GM18519 (cell line): ENCODE data around the gene ZNF497.
A peak's percentile ranks its signal among the peaks of the same experiment; 100 is the strongest.
"Not testable (repeated sequence)": the region's sequence is repeated elsewhere in the genome, so short reads cannot be mapped to it uniquely, and the experiment has no call there.

ENCODE experiments used
- ATAC-seq: cut with Tn5 transposase; IDR thresholded peaks from one replicate; pipeline ENCODE4 v1.9.1; 2021; ENCODE audit warnings: mild to moderate bottlenecking, moderate library complexity; ENCODE audit not compliant: unreplicated experiment, low FRiP score

Gene ZNF497

DNA sequence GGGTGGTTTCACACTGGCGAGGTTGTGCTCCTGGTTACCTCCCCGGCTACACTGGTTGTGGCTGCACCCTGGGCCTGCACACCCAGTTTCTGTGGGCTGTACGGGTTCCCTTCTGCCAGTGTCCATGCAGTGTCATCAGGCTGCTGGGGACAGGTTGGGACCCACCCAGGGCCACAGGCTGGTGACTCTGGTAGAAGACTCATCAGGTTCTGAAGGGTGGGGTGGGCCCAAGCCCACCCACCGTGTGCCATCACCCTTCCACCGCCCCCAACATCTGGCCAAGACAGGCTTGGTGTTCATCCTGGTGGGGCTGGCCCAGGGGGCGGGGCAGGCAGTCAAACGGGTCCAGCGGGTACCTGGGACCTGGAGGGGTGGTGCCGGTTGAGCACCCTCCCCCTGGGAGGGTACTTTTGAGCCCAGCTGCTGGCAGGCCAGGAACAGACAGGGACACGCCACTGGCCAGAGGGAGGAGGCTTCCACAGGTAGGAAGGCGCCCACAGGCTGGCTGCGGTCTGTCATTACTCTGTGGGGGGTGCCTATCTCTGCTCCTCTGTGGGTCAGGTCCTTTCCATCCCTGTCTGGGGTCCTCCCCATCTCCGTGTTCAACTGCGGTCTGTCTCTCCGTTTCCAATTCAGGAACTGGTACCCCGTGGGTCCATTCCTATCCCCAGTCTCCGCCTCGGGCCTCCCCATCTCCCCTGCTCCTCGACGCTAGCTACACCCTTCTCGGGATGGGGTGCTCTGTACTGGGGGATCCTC, 32.8 kb upstream of the ZNF497 start, which contains the start of gene RNF225:
Gene RNF225, plus strand, starts transcription at position 437 of the 759 bp plus-strand sequence. CDS start 434 bp downstream, outside the sequence.
- no peak for ATAC-seq

DNA sequence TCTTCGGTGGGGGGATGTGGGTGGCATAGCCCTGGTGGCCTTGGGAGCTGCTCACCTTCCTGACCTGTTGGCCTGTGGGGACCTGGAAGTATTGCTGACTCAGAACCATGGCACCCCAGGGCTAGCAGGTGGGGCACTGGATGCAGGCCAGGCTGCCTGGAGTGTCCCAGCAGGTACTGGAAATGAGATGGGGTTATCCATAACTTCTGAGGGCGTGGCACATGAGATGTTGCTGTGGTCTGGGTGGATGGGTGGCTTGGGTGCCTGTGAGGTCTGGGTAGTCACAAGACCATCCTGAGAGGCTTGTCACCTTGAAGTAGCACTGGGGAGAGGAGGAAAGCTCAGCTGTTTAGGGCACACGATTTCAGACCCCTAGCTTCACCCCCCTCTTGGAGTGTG, 32.3 kb upstream of the ZNF497 start:
- no peak for ATAC-seq

DNA sequence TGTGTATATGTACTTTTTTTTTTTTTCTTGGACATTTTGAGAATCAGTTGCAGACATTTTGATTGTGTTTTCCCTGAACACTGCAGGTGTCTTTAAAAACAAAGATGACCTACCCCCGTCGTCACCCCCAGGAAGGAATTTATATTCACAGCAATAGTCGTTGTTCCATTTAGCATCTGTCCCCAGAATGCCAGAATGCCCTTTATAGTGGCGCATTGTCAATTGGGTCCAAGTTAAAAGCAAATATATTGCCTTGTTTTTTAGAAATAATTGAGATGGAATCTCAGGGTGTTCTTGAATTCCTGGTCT, 31.1 kb upstream of the ZNF497 start:
- ATAC-seq: no peak

DNA sequence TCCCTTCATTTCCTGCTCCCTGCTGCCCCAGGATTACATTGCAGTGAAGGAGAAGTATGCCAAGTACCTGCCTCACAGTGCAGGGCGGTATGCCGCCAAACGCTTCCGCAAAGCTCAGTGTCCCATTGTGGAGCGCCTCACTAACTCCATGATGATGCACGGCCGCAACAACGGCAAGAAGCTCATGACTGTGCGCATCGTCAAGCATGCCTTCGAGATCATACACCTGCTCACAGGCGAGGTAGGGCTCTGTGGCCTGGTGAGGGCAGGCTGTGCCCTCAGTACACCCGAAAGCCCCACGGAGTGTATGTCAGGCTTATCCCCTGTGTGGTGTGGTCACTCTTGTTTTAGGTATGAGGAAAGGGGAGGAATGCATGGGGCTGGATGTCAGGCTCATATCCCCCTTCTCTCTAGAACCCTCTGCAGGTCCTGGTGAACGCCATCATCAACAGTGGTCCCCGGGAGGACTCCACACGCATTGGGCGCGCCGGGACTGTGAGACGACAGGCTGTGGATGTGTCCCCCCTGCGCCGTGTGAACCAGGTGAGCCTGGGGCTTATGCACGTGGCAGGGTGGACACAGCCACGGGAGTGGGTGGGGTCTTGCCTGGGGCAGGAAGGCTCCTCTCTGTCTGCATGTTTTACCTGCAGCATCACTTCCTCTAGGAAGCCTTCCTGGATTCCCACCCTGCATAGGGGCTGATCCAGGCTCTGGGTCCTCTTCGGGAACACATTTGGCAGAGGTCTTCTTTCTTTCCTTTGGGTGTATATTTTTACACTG, 30.6 kb upstream of the ZNF497 start:
- no peak for ATAC-seq

DNA sequence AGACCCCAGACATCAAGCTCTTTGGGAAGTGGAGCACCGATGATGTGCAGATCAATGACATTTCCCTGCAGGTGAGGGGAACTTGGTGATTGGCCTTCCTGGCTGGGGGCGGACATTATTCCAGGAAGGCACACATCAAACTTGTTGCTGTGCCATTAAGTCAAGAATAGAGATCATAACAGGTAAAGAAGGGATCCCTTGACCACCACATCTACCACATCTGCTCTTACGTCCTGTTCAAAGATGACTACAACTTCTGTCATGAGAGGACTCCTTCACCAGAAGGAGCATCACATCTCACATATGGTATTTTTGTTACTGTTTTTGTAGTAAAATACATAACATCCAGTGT, 25.6 kb upstream of the ZNF497 start:
- ATAC-seq: no peak

DNA sequence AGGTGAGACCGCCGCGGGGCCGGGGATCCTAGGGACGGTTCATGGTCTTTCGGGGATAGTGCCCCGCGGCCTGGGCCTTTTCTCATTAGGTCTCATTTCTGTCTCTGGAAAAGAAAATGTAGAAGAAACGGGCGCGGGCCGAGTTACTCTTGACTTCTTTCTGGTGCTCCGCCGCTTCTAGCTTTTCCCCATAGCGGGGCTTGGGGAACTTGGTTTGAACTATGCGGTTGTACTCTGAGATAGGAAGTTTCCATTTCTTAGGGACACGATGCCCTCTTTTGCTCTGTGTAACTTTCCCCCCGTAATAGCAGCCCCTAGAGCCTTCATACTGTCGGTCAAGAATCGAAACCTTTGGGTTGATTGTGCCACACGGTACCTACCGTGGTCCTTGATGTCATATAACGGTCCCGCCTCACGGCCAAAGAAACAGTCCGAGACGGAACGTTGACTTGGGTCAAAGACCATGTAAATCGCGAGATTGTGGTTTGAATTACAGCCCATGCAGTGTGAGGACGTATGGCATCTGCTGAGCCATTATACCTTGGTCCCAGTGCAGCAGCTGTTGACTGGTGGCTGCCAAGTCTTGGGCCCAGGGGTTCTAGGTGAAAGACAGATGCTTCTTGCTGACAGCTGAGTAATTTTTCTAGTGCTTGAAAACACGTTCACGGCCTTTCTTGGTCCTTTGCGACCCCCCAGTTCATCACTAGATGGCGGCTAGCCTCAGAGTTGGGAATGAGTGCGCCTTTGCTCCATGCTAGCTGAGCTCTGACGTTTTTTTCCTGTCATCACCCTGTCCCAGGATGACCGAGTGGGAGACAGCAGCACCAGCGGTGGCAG, 25.0 kb upstream of the ZNF497 start:
- ATAC-seq: no peak

DNA sequence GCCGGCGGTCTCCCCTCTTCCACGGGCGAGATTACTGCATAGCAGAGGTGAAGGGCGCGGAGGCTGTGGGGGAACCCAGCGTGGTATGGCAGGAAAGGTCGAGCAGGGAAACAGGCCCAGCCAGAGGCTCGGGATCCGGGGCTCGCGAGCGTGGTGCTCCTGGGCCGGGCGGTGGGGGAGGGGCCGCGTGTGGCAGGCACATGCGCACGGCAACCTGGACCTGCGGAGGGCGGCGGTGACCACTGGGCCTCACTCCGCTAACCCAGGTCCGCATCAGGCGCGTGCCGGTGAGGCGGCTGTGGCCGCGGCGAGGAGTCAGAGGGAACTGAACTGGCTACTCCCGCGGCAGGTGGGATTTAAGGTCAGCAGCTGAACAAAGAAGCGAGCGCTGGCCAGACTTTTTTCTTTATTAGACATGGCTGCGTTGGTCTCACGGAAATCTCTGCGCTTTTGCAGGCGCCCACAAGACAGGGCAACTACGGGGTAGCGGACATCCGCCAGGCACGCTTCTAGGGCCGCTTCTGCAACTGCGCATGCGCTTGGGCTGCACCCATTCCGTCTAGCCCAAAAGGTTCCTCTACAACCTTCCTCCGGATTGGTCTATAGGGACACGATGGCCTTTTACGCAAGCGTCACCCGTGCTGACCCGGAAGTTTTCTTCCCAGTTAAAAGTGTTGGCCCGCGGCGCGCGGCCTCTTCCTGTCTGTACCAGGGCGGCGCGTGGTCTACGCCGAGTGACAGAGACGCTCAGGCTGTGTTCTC, 24.2 kb upstream of the ZNF497 start, which contains the start of gene RPS5:
Gene RPS5, plus strand, starts transcription at position 694 of the 762 bp plus-strand sequence. CDS start 869 bp downstream, outside the sequence.
- ATAC-seq: peak; percentile 79

DNA sequence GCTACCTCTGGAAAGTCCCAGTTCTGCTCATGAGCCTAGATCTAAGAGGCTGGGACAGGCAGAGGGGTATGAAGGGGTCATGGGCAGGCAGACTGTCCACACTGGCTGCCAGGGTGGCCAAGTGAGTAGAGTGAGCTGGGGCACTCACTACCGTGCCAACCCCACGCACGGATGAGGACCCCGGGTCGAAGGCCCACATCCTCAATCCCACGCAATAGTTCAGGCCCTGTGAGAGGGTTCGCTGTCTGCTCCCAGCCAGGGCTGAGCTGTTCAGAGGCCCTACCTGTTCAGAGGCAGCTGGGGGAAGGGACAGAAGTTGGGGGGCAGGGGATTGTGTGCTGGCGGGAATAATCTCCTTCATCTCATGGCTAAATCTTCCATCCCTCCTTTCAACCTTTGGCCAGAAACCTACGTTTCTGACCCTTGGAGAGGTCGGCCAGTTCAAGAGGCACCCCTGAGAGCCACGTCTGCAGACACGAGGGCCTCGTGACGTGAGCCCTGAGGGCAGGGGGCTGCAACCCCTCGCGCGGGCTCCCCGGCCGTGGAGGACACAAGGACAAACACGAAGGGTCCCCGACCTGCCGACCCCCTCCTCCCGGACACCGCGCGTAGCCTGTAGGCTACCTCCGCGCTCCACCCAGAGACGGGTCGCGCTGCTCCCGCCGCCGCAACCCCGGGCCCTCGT, 23.5 kb upstream of the ZNF497 start:
- peak; percentile 10 for ATAC-seq

DNA sequence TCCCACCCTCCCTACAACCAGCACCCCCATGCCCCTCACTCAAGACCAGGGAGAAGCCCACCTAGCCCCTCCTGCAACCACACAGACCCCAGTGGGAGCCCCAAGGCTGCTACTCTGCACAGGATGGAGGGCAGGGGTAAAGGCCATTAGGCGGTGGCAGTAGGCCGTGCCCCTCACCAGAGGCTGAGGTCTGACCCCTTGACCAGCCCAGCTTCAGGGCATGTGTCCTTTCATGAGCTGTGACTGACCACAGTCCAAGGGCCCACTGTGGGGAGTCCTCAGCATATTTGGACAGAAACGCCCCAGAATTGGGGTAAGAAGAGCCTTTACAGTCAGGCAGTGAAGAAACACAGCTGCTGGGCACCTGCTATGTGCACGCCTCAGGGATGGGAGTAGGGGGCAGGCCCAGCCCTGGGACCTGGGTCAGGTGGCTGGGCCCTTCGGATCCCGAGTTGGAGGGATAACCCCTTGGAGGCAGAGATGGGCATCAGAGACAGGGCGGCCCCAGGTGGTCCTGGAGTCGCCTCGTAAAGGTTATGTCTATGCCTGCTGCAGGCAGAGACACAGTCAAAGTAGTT, 22.9 kb upstream of the ZNF497 start:
- ATAC-seq: no peak

DNA sequence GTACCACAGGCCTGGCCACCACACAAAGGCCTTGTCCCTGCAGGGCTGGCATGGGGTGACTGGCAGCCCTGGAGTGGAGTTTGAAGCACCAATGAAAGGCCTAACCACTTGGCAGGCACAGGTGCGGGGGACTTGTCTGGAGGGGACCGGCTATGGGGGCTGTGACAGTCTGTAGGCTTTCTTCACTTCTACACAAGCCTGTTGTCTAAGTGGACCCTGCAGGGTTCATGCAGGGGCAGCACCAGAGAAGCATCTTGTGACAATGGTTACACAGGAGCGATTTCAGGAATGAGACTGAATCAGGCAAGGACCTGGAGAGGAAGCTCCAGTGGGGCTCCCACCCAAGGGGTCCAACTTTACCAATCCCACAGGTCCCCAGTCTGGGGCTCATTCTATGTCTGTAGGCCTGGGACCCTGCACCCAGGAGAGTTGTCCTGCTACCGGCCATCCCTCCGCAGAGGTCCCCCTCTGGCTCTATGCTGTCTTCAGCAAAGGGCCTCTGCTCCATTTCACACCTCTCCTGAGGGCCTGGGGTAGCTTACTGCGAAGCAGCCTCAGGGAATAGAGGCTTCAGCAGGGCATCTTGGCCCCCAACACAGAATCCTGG, 20.5 kb upstream of the ZNF497 start:
- no peak for ATAC-seq

DNA sequence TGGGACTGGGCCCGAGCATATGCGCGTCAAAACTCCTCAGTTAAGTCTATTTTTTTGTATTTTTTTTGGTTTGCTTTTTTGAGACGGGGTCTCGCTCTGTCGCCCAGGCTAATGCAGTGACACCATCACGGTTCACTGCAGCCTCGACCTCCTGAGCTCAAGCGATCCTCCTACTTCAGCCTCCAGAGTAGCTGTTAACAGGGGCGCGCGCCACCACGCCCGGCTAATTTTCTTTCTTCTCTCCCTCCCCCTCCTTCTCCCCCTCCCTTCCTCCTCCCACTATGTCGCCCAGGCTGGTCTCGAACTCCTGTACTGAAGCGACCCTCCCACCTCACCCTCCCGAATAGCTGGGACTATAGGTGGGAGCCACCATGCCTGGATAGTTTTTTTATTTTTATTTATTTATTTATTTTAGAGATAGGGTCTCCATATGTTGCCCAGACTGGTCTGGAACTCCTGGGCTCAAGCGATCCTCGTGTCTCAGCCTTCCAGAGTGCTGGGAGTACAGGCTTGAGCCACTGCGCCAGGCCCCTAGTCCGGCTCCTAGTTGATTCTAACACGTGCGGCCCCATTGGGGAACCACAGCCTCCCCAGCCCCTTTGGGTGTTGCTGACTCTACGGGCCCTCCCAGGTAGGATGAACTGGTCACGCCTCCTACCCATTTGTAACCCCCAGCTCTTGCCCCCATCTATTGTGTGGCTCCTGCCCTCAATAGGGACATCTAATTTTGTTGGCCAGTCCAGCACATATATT, 19.1 kb upstream of the ZNF497 start:
- ATAC-seq: no peak

DNA sequence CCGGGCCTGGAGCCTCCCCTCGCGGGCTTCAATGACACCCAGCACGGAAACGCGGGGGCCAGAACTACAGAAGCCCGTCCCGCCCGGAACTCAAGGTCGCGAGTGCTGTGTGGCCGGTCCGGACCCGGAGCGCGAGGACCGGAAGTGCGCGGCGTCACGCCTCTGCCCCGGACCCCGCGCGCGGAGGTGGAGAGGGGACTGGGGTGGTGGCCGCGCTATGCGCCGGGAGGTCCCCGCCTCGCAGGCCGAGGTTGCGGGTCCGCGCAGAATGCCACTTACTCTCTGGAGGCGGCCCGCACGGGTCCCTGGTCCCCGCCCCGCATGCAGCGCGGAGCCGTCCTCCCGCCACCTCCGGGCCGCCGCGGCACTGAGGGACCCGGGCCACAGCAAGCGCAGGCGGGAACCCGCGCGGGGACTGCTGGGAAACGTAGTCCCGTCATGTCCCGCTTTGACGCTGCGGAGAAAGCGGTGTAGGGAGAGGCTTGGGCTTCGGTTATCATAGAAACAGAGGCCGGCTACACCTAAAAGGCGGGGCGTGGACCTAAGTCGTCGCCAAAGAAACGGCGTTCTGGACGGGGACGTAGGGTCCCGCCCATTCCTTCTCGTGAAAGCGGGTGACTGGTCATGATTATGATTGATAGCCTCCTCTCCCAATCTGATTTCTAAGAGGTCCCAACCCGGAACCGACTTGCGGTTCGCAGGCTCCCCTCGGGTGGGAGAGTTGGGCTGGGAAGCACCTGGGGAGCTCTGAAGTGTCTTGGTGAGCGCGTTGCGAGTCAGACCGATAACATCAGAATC, 18.3 kb upstream of the ZNF497 start, which contains the start of gene ZNF837:
Gene ZNF837, minus strand, starts transcription at position 369 of the 798 bp plus-strand sequence. CDS start 11,698 bp downstream, outside the sequence.
- ATAC-seq: peak; percentile 56

DNA sequence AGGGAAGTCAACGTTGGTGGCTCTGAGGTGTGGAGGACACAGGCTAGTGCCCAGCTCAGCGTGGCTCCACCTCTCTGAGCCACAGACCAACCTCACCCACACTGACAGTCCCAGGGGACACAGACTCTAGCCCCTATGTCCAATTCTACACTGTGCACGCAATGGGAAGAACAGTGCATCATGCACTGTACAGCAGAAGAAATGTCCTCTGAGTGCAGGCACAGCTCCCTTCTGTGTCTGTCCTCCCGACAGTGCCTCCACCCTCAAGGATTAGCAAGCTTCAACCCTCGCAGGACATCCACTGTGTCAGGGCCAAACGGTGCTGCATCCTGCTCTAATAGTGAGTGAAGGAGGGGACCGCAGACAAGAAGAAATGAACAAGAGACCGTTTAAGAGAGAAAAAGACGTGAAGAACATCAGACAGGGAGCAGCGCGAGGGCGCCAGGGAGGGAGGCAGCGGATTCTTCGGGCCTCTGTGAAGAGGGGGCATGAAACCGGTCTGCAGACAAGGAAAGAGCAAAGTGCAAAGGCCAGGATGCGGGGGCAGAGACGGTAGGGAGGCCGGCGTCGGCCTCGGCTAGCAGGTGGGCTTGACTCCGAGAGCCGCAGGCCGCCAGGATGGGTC, 17.6 kb upstream of the ZNF497 start:
- ATAC-seq: no peak

DNA sequence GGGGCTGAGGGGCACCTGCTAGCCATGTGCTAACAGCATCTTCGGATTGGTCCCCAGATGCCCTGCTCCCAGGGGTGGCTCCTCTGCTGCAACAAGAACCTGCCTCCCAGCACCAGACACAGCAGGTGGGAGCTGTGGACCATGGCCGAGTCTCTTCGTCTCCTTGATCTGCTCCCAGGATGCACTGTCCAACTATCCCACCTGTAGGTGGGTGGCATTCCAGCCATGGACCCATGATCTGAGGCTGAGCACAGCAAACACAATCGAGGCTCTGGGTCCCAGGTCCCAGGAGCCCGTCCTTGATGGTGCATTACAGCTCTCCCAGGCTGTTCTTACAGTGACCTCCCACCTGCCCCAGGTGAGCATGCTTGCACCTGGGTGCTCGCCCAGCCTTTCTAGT, 16.7 kb upstream of the ZNF497 start:
- ATAC-seq: no peak

DNA sequence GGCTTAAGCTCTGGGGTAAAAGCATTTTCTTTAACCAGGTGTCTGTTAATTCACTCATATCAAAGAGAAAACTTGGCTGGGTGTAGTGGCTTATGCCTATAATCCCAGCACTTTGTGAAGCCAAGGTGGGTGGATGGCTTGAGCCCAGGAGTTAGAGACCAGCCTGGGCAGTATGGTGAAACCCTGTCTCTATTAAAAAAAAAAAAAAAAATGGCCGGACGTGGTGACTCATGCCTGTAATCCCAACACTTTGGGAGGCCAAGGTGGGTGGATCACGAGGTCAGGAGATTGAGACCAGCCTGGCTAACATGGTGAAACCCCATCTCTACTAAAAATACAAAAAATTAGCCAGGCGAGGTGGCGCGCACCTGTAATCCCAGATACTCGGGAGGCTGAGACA, 14.2 kb upstream of the ZNF497 start:
- not testable (repeated sequence) for ATAC-seq

DNA sequence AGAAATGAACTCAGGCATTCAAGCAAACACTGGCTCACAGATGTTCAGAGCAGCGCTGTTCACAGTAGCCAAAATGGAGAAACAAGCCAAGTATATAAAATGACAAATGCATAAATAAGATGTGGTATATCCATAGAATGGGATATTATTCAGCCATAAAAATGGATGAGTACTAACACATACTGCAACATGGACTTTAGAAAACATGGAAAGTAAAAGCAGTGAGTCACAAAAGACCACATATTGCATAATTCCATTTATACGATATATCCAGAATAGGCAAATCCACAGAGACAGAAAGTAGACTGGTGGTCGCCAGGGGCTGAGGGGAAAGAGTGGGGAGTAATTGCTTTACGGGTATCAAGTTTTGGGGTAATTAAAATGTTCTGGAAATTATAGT, 11.6 kb upstream of the ZNF497 start:
- no peak for ATAC-seq
